Left ventricle myocardium inferior (tissue), 1 donor: ENCODE results near the gene PALLD. TPM values are rescaled to one million over a fixed set of nuclear protein-coding genes. Genes with fewer than 3 reads are reported as not detected.
A peak's percentile ranks its signal among the peaks of the same experiment; 100 is the strongest.
"Not testable (repeated sequence)": the region's sequence is repeated elsewhere in the genome, so short reads cannot be mapped to it uniquely, and the experiment has no call there.

Source experiments
- DNase-seq: peaks from one replicate; pipeline ENCODE4 v3.0.0-alpha.2; 2020
- H3K27ac ChIP-seq: fragments of 200-600 bp; replicated peaks from 2 replicates; pipeline ENCODE4 v1.8.0; 2021
- H3K27me3 ChIP-seq: fragments of 200-600 bp; 2 replicates; pipeline ENCODE4 v1.8.0; 2021; ENCODE audit warnings: low read depth
- H3K36me3 ChIP-seq: fragments of 200-600 bp; 2 replicates; pipeline ENCODE4 v1.8.0; 2021
- H3K4me1 ChIP-seq: fragments of 200-600 bp; 2 replicates; pipeline ENCODE4 v1.8.0; 2021
- H3K4me3 ChIP-seq: fragments of 200-600 bp; 2 replicates; pipeline ENCODE4 v1.8.0; 2021; ENCODE audit warnings: mild to moderate bottlenecking, moderate library complexity
- H3K9me3 ChIP-seq: fragments of 200-600 bp; replicated peaks from 2 replicates; pipeline ENCODE4 v1.8.0; 2021
- CTCF ChIP-seq: fragments of 200-600 bp; IDR thresholded peaks from 2 replicates; pipeline ENCODE4 v1.8.0; 2021; ENCODE audit warnings: antibody characterized with exemption, mild to moderate bottlenecking, borderline replicate concordance
- intact Hi-C: fragments of 100-400 bp; cut with micrococcal nuclease; formaldehyde crosslinking; loops from one replicate; pipeline ENCODE4 v1.11.0; 2022
- long read RNA-seq: library from polyadenylated mRNA; unstranded; transcript quantifications from one replicate; pipeline ENCODE4 v2.0.0, GENCODE V29; 2021
- total RNA-seq: library from RNA; stranded (reverse); fragmentation: NEBNext Ultra II Directional; extraction: Animal tissue kit (Norgen Biotek cat#: 25700); gene quantifications from one replicate; pipeline ENCODE4 v1.2.1, GENCODE V29; 2021
- donor health status: DM: no; HTN: yes; CAD: no; lungs with severe emphysema.

Gene PALLD
- 871 TPM for total RNA-seq
- long read RNA-seq, full-length matches to known transcripts, result 16 of 1,144 reads
- long read RNA-seq, partial matches to known transcripts, result 519 of 1,144 reads
- long read RNA-seq, other reads (novel, unspliced or antisense), result 609 of 1,144 reads

DNA sequence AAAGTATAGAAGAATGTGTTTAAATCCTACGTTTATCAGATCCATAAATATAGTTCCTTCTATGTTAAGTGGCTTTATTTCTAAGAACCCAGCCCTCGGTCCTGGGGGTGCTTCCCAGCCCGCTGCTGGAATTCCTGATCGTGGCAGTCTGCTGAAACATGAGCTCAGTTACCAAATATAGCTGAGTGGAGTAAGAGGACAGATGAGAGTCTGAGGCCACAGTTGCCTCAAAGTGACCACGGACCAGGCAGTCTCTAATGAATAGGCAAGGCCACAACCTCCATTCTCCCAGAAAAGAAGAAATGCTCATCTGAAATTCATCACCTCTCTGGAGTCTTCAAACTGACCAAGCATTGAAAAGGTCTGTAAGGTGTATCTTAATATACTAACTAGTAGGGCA lies at the start of gene PALLD:
Gene PALLD (plus strand): TSS at position 219 of the 400 bp plus-strand sequence.
- H3K9me3 ChIP-seq, result no peaks in the 10 kb centered on the region
- intact Hi-C loops, result no loop called here
- peak within 1 kb of the TSS; percentile 60 for H3K4me3 ChIP-seq
- DNase-seq, result peak; percentile 36
- TF ChIP-seq CTCF, result no peak
- H3K27me3 ChIP-seq, result no peaks in the 10 kb centered on the region
- H3K27ac ChIP-seq, result peak within 1 kb of the TSS; percentile 80
- H3K4me1 ChIP-seq, result peaks cover 12% of the 10 kb centered on the region
- no peaks in the 10 kb centered on the region for H3K36me3 ChIP-seq

- intact Hi-C loops, H3K27me3 ChIP-seq: not testable (repeated sequence)
Observed at GRCh38 chr4:168449063-168449462, 47.8 kb upstream of the PALLD start.

DNA sequence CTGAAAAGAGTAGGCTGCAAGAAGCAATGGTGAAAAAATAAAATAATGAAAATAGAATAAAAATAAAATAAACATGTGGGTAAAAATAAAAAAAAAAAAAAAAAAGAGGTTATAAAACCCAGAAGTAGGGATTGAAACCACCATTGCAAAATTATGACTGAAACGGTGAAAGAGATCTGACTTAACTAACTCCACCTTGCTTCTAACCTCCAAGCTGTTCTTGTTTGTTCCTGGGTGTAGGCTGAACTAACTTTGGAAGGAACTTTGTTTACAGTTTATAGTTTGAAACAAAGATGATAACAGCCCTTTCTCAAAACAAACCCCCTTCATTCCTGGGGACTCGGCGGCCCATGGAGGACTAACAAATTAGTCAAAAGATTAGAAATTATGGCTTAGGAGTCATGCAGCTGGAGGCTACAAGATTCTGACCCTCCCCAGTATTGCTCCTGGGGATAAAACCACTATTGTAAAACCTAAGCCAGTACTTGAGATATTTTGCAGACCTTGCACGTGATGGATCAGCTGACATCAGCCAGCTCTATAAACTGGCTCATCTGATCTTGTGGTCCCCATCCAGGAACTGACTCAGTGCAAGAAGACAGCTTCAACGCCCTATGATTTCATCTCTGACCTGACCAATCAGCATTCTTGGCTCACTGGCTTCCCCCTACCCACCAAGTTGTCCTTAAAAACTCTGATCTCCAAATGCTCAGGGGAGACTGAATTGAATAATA lies 47.0 kb upstream of the PALLD start:
- TF ChIP-seq CTCF, result no peak
- Histone ChIP-seq H3K9me3 (no peaks in the 10 kb centered on the region), H3K27ac (no peak overlapping the region), H3K27me3 (no peaks in the 10 kb centered on the region), H3K4me1 (no peaks in the 10 kb centered on the region), H3K4me3 (no peak overlapping the region), H3K36me3 (peaks cover 18% of the 10 kb centered on the region)
- intact Hi-C loops, result no loop called here
- no peak for DNase-seq

More at GRCh38 chr4:168449063-168449462, 47.8 kb upstream of the PALLD start:
- peaks cover 16% of the 10 kb centered on the region for H3K36me3 ChIP-seq
- not testable (repeated sequence) for H3K9me3 ChIP-seq, DNase-seq, H3K27ac ChIP-seq, H3K4me3 ChIP-seq, H3K4me1 ChIP-seq

- no peak for DNase-seq
- no peak overlapping the region for H3K27ac ChIP-seq
- H3K36me3 ChIP-seq, result peaks cover 28% of the 10 kb centered on the region
- no peaks in the 10 kb centered on the region for H3K27me3 ChIP-seq
- H3K4me3 ChIP-seq, result no peak overlapping the region
- H3K4me1 ChIP-seq, result no peaks in the 10 kb centered on the region
- intact Hi-C loops, result no loop called here
- H3K9me3 ChIP-seq, result no peaks in the 10 kb centered on the region
- no peak for TF ChIP-seq CTCF
Observed at GRCh38 chr4:168451331-168451730, 45.5 kb upstream of the PALLD start.

DNA sequence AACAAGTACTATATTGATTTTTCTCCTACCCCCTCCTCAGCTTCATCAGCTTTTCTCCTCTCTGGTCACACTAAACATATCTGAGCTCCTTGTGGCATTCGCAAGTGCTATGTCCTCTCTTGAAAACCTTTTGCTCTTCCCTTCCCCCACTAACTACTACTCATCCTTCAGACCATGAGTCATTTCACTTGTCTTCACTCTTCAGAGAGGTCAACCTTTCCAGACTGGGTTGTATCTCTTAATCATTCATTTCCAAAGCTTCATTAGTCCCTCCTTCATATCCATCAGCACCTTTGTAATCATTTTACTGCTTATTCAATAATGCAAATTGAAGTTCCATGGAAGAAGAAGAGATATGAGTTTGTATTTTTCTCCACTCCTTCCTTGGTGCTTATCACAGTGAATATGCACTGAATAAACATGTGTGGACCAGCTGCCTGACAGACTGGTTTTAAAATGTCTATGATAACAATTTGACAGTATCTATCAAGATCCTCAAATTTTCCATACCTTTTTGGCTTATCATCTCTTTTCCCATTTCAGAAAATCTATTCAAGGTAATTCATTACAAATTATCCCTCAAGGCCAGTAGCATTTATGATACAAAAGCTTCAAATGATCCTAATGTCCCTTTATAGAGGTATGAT lies 45.0 kb upstream of the PALLD start:
- H3K4me3 ChIP-seq, result no peak overlapping the region
- no peak for TF ChIP-seq CTCF
- H3K4me1 ChIP-seq, result no peaks in the 10 kb centered on the region
- H3K27ac ChIP-seq, result no peak overlapping the region
- H3K9me3 ChIP-seq, result no peaks in the 10 kb centered on the region
- H3K36me3 ChIP-seq, result peaks cover 28% of the 10 kb centered on the region
- intact Hi-C loops, result no loop called here
- no peak for DNase-seq
- no peaks in the 10 kb centered on the region for H3K27me3 ChIP-seq

DNA sequence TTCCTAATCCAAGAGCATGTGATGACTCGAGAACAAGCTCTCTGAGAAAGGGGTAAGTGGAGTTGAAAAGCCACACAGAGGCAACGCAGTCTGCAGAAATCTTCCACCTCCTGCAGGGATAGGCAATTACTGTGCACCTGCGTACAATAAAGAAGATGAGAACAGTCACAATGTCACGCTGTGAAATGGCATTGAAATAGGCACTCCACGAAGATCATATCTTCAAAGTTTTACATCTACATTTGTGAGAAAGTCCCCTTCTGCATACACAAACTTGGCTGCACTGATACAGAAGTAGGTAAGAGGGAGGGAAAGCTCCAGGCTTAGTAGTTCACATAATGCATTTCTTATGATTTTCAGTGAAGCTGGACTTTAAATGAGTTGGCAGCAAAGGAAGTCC lies 43.7 kb upstream of the PALLD start:
- H3K36me3 ChIP-seq, result peaks cover 25% of the 10 kb centered on the region

DNA sequence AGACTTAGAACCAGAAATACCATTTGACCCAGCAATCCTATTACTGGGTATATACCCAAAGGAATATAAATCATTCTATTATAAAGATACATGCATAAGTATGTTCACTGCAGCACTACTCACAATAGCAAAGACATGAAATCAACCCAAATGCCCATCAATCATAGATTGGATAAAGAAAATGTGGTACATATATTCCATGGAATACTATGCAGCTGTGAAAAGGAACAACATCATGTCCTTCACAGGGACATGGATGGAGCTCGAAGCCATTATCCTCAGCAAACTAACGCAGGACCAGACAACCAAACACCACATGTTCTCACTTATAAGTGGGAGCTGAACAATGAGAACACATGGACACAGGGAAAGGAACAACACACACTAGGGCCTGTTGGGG lies 38.6 kb upstream of the PALLD start:
- DNase-seq, H3K27me3 ChIP-seq, H3K4me3 ChIP-seq, H3K4me1 ChIP-seq, intact Hi-C loops, H3K9me3 ChIP-seq, H3K27ac ChIP-seq: not testable (repeated sequence)
- peaks cover 26% of the 10 kb centered on the region for H3K36me3 ChIP-seq

More for the DNA sequence above, 43.7 kb upstream of the PALLD start:
- no peak for DNase-seq
- Histone ChIP-seq H3K27ac (no peak overlapping the region), H3K9me3 (no peaks in the 10 kb centered on the region), H3K4me1 (no peaks in the 10 kb centered on the region), H3K27me3 (no peaks in the 10 kb centered on the region), H3K4me3 (no peak overlapping the region)
- no peak for TF ChIP-seq CTCF
- intact Hi-C loops, result no loop called here
